Measurements from ENCODE around the gene MSLN.

MSLN gene

DNA sequence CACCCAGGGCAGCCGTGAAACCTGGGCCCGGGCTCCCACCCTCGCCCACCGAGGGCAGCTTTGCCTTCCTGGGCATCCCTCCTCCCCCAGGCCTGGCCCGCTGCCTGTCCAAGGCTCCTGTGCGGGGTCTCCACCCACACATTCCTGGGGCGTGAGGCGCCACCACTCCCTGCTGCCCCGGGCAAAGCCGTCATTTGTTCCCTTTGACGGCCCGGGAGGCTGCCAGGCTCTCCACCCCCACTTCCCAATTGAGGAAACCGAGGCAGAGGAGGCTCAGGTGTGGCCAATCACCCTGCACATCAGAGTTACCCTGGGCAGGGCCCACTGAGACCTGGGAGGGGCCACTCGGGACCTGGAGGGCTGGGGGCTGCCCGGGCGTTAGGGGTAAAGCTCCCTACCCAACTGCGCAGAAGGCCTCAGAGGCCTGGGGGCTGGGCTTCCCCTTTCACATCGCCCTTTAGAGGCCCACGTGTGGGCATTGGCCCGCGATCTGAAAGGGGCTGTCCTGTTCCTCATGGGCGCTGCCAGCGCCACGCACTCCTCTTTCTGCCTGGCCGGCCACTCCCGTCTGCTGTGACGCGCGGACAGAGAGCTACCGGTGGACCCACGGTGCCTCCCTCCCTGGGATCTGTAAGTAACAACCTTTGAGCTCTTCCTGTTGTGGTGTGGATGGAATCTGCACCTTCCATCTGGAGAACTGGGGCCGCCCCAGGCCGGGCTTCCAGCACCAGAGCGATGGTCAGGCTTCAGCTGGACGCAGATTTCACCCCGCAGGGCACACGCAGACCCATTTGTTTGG, at the start of gene MSLN:
Gene MSLN, plus strand, starts transcription at position 190 of the 799 bp plus-strand sequence. CDS start 1,947 bp downstream, outside the sequence.
- TF ChIP-seq, protein P1, sequence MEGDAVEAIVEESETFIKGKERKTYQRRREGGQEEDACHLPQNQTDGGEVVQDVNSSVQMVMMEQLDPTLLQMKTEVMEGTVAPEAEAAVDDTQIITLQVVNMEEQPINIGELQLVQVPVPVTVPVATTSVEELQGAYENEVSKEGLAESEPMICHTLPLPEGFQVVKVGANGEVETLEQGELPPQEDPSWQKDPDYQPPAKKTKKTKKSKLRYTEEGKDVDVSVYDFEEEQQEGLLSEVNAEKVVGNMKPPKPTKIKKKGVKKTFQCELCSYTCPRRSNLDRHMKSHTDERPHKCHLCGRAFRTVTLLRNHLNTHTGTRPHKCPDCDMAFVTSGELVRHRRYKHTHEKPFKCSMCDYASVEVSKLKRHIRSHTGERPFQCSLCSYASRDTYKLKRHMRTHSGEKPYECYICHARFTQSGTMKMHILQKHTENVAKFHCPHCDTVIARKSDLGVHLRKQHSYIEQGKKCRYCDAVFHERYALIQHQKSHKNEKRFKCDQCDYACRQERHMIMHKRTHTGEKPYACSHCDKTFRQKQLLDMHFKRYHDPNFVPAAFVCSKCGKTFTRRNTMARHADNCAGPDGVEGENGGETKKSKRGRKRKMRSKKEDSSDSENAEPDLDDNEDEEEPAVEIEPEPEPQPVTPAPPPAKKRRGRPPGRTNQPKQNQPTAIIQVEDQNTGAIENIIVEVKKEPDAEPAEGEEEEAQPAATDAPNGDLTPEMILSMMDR (IDR thresholded peaks at IDR 0.05; ENCODE audit: low read depth, low read length) = no peak
- no peak for DNase-seq (ENCODE audit: extremely low read depth, low read depth)

DNA sequence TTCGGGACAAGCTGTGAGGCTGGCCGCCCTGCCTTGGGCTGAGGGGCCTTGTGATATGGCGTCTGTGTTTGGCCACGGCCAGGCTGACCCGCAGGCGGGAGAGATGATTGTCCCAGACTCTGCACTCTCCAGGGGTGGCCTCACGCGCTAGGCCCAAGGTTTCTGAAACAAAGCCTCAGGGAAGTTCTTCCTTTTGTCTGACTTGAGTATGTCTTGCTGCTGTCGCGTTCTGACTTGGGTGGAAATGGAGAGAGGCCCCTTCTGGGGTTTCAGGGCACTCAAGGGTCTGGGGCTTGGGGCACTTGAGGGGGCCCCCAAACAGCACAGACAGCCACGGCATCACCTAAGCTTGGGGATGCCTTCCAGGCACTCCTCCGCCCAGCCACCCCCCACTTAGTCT, 49.5 kb upstream of the MSLN start:
- TF ChIP-seq, protein P1 (IDR thresholded peaks at IDR 0.05; ENCODE audit: low read depth, low read length) = no peak
- DNase-seq (ENCODE audit: extremely low read depth, low read depth) = no peak

DNA sequence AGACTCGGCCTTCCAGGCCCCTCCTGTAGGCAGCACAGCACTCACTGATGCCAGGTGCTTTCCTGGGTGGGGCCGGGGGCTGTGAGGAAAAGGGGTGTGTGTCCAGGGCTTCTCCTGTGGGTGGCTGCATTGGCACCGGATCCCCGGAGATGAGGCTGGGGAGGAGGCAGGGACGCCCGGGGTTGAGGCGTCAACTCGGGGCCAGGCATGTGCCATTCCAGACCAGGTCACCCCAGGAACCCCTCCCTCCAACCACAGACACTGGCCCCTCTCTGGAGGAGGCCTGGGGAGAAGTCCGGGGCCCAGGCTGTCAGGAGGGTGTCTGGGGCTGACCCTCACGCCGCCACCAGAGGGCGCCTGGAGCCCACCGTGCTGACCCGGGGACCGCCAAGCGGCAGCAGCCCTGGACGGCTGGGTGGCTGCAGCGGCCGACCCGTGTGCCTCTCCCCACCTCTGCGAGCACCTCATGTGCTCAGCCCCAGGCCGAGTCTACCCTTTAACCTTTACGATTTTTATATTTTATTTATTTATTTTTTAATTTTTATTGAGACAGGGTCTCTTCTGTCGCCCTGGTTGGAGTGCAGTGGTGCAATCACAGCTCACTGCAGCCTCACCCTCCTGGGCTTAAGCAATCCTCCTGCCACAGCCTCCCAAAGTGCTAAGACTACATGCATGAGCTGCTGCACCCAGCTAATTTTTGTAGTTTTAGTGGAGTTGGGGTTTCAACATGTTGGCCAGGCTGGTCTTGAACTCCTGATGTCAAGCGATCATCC, 48.8 kb upstream of the MSLN start:
- no peak for DNase-seq (ENCODE audit: extremely low read depth, low read depth)
- TF ChIP-seq, protein P1 (IDR thresholded peaks at IDR 0.05; ENCODE audit: low read depth, low read length) = peak; percentile 88

DNA sequence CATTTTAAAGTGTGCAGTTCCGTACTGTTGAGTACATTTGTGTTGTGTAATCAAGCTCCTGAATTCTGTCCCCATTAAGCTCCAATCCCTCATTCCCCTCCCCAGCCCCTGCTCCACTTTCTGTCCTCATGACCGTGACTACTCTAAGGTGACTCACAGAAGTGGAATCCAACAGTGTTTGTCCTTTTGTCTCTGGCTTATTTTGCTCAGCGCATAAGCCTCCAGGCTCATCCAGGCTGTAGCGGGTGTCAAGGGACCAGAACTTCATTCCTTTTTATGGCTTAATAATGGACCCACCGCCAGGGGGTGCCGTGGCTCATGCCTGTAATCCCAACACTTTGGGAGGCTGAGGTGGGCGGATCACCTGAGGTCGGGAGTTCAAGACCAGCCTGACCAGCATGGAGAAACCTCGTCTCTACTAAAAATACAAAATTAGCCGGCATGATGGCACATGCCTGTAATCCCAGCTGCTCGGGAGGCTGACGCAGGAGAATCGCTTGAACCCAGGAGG, 47.7 kb upstream of the MSLN start:
- TF ChIP-seq, protein P1 (IDR thresholded peaks at IDR 0.05; ENCODE audit: low read depth, low read length) = peak; percentile 32
- peak; percentile 45 for DNase-seq (ENCODE audit: extremely low read depth, low read depth)

DNA sequence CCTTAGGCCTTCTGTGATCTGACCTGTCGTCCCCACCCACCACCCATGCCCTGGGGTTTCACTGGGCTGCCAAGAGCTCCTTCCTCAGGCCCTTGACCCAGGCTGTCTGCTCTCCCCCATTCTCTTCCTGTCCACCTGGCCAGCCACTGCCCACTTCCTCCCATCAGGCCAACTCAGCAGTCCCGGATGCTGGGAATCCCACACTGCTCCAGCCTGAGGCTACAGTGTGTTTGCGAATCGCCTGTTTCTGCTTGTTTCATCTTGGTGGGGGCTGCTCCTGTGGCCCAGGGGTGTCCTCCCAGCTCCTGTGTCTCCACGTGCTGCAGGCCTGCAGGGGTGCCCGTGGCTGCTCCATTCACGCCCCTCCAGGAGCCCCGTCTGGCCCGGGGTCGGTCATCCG, 46.5 kb upstream of the MSLN start:
- TF ChIP-seq, protein P1 (IDR thresholded peaks at IDR 0.05; ENCODE audit: low read depth, low read length) = no peak
- DNase-seq (ENCODE audit: extremely low read depth, low read depth) = no peak

DNA sequence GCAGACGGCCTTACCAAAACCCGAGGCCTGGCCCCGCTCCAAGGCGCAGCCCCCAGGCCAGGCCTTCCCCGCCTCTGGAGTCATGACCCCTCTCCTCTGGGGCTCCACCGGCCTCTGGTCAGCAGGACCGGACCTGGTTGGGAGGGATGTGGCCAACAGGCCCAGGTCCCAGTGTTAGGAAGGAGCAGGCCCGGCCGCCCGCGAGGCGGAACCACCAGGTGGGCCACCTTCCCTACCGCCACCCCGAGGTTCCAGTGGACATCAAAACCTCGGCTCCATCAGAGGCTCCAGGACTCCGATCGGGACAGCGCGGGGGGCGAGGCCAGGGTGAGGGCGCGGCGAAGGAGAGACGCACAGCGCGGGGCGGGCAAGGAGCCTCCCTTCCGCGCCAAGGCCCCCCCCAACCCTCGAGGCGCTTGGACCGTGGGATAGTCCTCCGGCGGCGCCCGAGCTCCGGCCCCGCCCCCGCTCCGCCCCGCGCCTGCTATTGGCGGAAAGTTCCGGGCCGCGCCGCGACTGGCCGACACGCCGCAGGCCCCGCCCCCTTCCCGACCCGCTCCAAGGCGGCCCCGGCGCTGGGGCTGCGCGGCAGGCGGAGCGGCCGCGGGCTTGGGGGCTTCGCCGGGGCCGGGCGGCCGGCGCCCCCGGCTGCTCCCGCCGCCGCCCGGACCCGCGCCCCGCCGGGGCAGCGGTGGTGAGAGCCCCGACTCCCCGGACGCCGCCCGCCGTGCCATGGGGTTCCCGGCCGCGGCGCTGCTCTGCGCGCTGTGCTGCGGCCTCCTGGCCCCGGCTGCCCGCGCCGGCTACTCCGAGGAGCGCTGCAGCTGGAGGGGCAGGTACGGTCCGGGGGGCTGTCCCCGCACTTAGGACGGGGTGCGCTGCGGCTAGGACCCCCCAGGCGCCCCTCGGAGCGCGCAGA, 45.7 kb upstream of the MSLN start, which contains the start of gene METRN:
Gene METRN, plus strand, starts transcription at position 561 of the 919 bp plus-strand sequence. Its CDS starts 172 bp downstream, at position 733.
- peak; percentile 52 for DNase-seq (ENCODE audit: extremely low read depth, low read depth)
- TF ChIP-seq, protein P1 (IDR thresholded peaks at IDR 0.05; ENCODE audit: low read depth, low read length) = no peak
